ENCODE measurements around the gene LY6G6F.
A peak's percentile ranks its signal among the peaks of the same experiment; 100 is the strongest.

LY6G6F gene

DNA sequence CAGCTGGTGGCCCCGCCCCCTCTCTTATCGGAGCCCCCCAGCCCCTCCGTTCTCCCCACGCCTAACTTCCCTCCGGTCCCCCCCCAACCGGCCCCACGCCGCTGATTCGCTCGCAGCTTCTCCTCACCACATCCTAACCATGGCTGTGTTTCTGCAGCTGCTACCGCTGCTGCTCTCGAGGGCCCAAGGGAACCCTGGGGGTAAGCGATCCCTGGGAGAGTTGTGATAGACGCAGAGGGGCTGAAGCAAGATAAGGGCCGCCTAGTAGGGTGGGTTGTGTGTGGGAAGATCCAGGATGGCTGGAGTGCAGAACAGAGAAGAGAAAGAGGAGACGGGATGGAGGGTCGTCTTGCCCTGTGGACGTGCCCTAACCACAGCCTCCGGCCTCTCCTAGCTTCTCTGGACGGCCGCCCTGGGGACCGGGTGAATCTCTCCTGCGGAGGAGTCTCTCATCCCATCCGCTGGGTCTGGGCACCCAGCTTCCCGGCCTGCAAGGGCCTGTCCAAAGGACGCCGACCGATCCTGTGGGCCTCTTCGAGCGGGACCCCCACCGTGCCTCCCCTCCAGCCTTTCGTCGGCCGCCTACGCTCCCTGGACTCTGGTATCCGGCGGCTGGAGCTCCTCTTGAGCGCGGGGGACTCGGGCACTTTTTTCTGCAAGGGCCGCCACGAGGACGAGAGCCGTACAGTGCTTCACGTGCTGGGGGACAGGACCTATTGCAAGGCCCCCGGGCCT lies 16.7 kb downstream of the LY6G6F start, which contains the start of gene MPIG6B:
Gene MPIG6B, plus strand, starts transcription at position 129 of the 735 bp plus-strand sequence. Its CDS starts 11 bp downstream, at position 140.
- Histone ChIP-seq H3K27ac (ENCODE audit: low read depth in 2 of 2, low read length in 2 of 2) (no peak within 1 kb of the TSS), H3K9me3 (ENCODE audit: control insufficient read depth in 2 of 2, low read length in 2 of 2) (no peaks in the 10 kb centered on the region), H3K36me3 (ENCODE audit: control insufficient read depth in 2 of 2, insufficient read depth in 2 of 2, low read length in 2 of 2) (peaks cover 12 to 16% of the 10 kb centered on the region in 2 donors), H3K4me1 (ENCODE audit: control insufficient read depth in 2 of 2, insufficient read depth in 2 of 2, low read length in 2 of 2) (peaks cover 28 to 45% of the 10 kb centered on the region in 2 donors), H3K27me3 (ENCODE audit: control insufficient read depth in 2 of 2, insufficient read depth in 2 of 2, low read length in 2 of 2) (no peaks in the 10 kb centered on the region), H3K9ac (ENCODE audit: low read depth in 1 of 2, low read length in 2 of 2) (no peak within 1 kb of the TSS), H3K4me3 (ENCODE audit: low read length in 2 of 2) (no peak within 1 kb of the TSS)

DNA sequence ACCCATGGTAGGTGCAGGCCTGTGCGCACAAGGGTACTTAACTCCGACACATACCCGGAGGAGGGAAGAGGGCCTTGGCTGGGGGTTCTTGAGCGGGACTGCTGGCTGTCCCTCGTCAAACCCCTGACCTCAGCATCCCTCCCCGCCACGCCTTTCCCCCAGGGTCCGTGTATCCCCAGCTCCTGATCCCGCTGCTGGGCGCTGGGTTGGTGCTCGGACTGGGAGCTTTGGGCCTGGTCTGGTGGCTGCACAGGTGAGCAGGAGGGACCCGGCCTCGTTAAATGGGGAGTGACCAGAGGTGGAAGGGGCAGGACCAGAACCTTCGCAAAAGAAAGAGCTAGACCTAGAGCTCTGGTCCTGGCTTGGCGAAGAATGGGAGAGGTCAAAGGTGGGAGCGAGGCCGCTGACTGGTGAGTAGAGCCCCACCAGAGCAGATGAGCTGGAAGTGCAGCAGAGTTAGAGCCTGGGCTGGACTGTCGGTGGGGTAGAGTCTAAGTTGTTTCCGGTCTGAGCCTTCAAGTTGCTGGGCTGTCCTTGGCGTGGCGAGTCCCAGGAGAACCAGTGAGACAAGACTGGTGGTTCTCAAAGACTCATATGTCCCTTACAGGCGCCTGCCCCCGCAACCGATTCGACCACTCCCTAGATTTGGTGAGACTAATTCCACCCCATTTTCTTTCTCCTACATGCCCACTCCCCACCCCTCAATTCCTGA lies 17.5 kb downstream of the LY6G6F start:
- H3K27me3 ChIP-seq (ENCODE audit: control insufficient read depth in 2 of 2, insufficient read depth in 2 of 2, low read length in 2 of 2): no peaks in the 10 kb centered on the region
- H3K36me3 ChIP-seq (ENCODE audit: control insufficient read depth in 2 of 2, insufficient read depth in 2 of 2, low read length in 2 of 2): peaks cover 12 to 16% of the 10 kb centered on the region in 2 donors
- H3K27ac ChIP-seq (ENCODE audit: low read depth in 2 of 2, low read length in 2 of 2): no peak overlapping the region
- no peaks in the 10 kb centered on the region for H3K9me3 ChIP-seq (ENCODE audit: control insufficient read depth in 2 of 2, low read length in 2 of 2)
- no peak overlapping the region for H3K4me3 ChIP-seq (ENCODE audit: low read length in 2 of 2)
- no peak overlapping the region for H3K9ac ChIP-seq (ENCODE audit: low read depth in 1 of 2, low read length in 2 of 2)
- H3K4me1 ChIP-seq (ENCODE audit: control insufficient read depth in 2 of 2, insufficient read depth in 2 of 2, low read length in 2 of 2): peaks cover 28 to 45% of the 10 kb centered on the region in 2 donors

DNA sequence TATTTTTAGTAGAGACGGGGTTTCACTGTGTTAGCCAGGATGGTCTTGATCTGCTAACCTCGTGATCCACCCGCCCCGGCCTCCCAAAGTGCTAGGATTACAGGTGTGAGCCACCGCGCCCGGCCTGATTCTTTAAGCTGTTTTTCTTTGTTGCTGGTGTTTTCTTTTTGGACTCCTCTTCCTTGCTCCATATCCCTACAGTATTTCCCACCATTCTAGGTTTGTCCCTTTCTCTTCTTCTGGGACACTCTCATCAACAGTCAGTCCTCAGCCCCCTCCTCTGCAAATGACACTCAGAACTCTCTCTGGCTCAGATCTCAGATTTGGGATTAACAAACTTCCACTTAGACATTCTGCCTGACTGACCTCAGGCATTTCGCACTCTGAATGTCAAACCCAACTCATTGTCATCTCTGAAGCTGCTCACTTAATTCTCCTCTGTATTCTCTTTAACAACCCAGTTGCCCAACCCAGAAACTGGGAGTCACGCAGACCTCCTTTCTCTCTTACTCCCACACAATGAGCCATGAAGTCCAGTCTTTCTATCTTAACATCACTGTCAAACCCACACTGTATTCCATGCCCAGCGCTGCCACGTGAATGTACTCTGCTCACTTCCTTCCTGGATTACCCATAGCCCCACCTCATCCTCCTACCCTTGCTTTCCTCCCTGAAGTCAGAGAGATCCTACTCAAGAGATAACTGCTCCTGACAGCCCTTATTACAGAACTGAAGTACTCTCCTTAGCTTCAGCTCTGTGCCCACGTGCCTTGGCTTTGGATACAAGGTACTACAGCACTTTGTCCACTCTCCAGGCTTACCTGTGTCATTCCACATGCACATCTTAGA lies 19.1 kb downstream of the LY6G6F start:
- Histone ChIP-seq H3K27me3 (ENCODE audit: control insufficient read depth in 2 of 2, insufficient read depth in 2 of 2, low read length in 2 of 2) (no peaks in the 10 kb centered on the region), H3K9ac (ENCODE audit: low read depth in 1 of 2, low read length in 2 of 2) (no peak overlapping the region), H3K4me1 (ENCODE audit: control insufficient read depth in 2 of 2, insufficient read depth in 2 of 2, low read length in 2 of 2) (peaks cover 33 to 44% of the 10 kb centered on the region in 2 donors), H3K36me3 (ENCODE audit: control insufficient read depth in 2 of 2, insufficient read depth in 2 of 2, low read length in 2 of 2) (peaks cover 15 to 18% of the 10 kb centered on the region in 2 donors), H3K4me3 (ENCODE audit: low read length in 2 of 2) (no peak overlapping the region), H3K9me3 (ENCODE audit: control insufficient read depth in 2 of 2, low read length in 2 of 2) (no peaks in the 10 kb centered on the region), H3K27ac (ENCODE audit: low read depth in 2 of 2, low read length in 2 of 2) (peak overlapping the region; percentile 98)

DNA sequence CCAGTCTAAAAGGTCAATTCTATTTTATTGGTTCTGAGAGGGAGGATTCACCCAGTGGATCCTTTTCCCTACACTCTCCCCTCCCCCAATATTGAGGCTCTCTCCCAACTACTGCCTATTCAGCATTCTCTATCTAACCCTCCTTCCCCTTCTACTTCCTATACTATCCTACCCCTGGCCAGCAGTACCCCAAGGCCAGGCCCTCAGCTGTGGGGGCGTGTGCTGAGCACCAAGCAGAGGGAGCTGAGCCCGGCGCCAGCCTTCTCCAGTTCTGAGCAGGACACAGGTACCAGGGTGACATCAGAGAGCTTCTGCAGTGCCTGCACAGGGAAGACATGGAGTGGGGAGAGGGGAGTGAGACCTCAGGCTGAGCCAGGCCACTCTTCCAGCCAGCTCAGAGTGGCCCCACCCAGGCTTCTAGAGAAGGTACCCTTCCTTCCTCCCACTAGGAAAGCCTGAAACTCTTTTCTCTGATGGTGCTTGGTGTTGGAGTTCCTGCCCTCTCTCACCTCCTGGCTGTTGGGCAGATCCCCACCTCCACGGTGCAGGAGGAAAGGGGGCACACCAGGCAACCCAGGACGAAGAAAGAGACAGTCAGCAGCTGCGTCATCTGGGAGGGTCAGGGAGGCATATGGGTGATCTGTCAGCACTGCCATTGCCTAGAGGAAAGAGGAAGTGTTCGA lies 20.5 kb downstream of the LY6G6F start:
- Histone ChIP-seq H3K4me3 (ENCODE audit: low read length in 2 of 2) (peak overlapping the region; percentile 17 to 37), H3K4me1 (ENCODE audit: control insufficient read depth in 2 of 2, insufficient read depth in 2 of 2, low read length in 2 of 2) (peaks cover 31 to 42% of the 10 kb centered on the region in 2 donors), H3K36me3 (ENCODE audit: control insufficient read depth in 2 of 2, insufficient read depth in 2 of 2, low read length in 2 of 2) (peaks cover 27% of the 10 kb centered on the region in 2 donors), H3K9ac (ENCODE audit: low read depth in 1 of 2, low read length in 2 of 2) (peak overlapping the region in 1 of 2 donors; percentile 13), H3K9me3 (ENCODE audit: control insufficient read depth in 2 of 2, low read length in 2 of 2) (no peaks in the 10 kb centered on the region), H3K27ac (ENCODE audit: low read depth in 2 of 2, low read length in 2 of 2) (peak overlapping the region; percentile 98), H3K27me3 (ENCODE audit: control insufficient read depth in 2 of 2, insufficient read depth in 2 of 2, low read length in 2 of 2) (no peaks in the 10 kb centered on the region)

DNA sequence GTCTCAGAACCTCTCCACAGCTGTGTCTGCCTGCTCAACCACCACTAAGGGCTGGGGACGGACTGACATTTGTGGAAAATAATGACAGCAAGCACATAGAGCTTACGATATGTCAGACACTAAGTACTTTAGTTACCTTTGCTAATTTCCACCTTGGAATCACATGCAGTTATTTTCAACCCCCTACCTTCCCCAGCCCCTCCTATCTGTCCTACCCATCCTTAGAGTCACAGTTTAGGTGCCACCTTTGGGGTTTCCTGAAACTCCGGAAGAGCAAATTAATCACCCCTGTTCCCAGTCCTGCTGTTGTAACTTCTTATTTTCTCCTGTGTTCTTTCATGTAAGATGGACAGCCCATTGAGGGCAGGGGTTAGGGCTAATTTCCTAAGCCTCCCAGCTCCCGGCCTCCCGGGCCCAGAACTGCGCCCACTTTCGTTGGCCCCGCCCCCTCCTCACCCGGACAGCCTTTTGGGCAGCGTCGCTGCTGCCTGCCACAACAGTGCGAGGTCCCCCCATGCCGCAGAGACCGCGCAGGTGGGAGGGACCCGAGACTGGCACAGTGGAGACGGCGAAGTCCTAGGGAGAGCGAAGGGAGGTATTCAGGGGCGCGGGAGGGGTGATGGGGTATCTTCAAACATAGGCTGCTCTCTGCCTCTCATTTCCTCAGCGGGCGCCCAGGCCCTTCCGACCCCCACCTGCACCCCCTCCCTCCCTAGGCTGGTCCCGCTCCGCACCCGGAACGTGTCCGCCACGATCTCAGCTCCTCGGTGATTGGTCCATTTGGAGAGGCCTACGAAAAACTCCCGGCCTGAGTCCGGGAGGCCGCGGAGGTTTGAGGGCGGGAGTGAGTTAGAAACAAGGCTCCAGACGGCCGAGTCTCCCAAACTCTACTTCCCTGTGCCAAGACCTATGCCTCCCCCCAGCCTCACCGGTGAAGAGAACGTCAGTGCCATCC lies 21.3 kb downstream of the LY6G6F start:
- Histone ChIP-seq H3K9me3 (ENCODE audit: control insufficient read depth in 2 of 2, low read length in 2 of 2) (no peaks in the 10 kb centered on the region), H3K4me1 (ENCODE audit: control insufficient read depth in 2 of 2, insufficient read depth in 2 of 2, low read length in 2 of 2) (peaks cover 31 to 40% of the 10 kb centered on the region in 2 donors), H3K27ac (ENCODE audit: low read depth in 2 of 2, low read length in 2 of 2) (peak overlapping the region; percentile 98), H3K4me3 (ENCODE audit: low read length in 2 of 2) (peak overlapping the region; percentile 84 to 93), H3K27me3 (ENCODE audit: control insufficient read depth in 2 of 2, insufficient read depth in 2 of 2, low read length in 2 of 2) (no peaks in the 10 kb centered on the region), H3K36me3 (ENCODE audit: control insufficient read depth in 2 of 2, insufficient read depth in 2 of 2, low read length in 2 of 2) (peaks cover 31 to 32% of the 10 kb centered on the region in 2 donors), H3K9ac (ENCODE audit: low read depth in 1 of 2, low read length in 2 of 2) (peak overlapping the region; percentile 78 to 84)

DNA sequence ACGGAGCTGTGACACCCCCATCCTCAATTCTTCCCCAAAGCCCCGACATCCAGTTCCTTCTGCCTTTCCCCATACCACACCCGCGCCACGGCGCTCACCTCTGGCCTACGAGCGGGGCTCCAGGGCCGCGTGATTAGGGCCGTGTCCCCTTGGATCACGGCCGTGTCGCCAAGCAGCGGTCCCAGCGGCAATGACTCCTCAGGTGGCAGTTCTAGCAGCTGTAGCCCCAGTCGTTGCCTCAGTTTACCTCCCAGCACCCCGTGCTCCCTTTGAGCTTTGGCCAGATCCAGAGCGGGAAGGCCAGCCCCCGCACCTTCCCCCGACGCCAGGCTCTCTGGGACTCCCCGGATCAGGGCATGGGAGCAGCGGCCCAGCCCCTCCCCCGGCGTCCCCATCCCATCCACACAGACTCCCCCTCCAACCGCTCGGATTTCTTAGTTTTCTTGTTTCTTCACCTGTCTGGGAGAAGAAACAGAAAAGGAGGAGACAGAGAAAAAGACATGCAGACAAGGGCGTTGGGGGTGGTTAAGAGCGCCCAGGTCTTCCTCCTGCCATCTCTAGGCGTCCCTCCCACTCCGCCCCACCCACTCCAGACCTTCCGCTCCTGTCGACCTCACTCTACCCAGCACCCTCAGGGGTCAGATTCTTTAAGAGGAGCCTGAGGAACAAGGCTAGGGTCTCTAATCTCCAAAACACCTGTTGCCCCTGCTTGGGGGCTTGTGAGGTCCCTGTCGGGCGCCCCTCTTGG lies 22.3 kb downstream of the LY6G6F start, which contains the start of gene DDAH2:
Gene DDAH2, minus strand, starts transcription at position 533 of the 748 bp plus-strand sequence. Its CDS starts 138 bp downstream, at position 395.
- Histone ChIP-seq H3K4me1 (ENCODE audit: control insufficient read depth in 2 of 2, insufficient read depth in 2 of 2, low read length in 2 of 2) (peaks cover 37 to 44% of the 10 kb centered on the region in 2 donors), H3K4me3 (ENCODE audit: low read length in 2 of 2) (peak within 1 kb of the TSS; percentile 84 to 93), H3K9ac (ENCODE audit: low read depth in 1 of 2, low read length in 2 of 2) (peak within 1 kb of the TSS; percentile 78 to 84), H3K36me3 (ENCODE audit: control insufficient read depth in 2 of 2, insufficient read depth in 2 of 2, low read length in 2 of 2) (peaks cover 41 to 42% of the 10 kb centered on the region in 2 donors), H3K27ac (ENCODE audit: low read depth in 2 of 2, low read length in 2 of 2) (peak within 1 kb of the TSS; percentile 98), H3K9me3 (ENCODE audit: control insufficient read depth in 2 of 2, low read length in 2 of 2) (no peaks in the 10 kb centered on the region), H3K27me3 (ENCODE audit: control insufficient read depth in 2 of 2, insufficient read depth in 2 of 2, low read length in 2 of 2) (no peaks in the 10 kb centered on the region)

DNA sequence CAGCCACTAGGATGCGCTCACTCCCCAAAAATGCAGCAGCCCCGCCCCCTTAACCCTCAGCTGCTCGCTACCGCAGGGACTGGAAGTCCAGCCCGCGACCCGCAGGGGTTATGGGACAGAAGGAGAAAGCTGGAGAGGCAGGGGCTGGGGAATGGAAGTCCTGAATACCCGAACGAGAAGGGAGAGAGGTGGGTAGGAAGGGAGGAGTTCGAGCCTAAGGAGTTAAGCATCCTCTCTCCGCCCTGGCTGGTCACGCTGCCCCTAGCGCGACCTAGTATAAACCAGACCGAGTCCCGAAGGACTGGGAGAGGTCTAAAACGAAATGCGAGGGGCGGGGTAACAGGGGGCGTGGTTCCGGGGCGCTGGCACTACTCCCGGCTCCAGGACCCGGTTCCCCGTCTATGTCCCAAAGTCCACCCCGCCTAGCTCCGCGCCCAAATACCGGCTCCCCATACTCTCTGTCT lies 22.9 kb downstream of the LY6G6F start:
- Histone ChIP-seq H3K9me3 (ENCODE audit: control insufficient read depth in 2 of 2, low read length in 2 of 2) (no peaks in the 10 kb centered on the region), H3K36me3 (ENCODE audit: control insufficient read depth in 2 of 2, insufficient read depth in 2 of 2, low read length in 2 of 2) (peaks cover 45 to 46% of the 10 kb centered on the region in 2 donors), H3K4me3 (ENCODE audit: low read length in 2 of 2) (peak overlapping the region; percentile 84 to 93), H3K4me1 (ENCODE audit: control insufficient read depth in 2 of 2, insufficient read depth in 2 of 2, low read length in 2 of 2) (peaks cover 43 to 50% of the 10 kb centered on the region in 2 donors), H3K27me3 (ENCODE audit: control insufficient read depth in 2 of 2, insufficient read depth in 2 of 2, low read length in 2 of 2) (no peaks in the 10 kb centered on the region), H3K9ac (ENCODE audit: low read depth in 1 of 2, low read length in 2 of 2) (peak overlapping the region; percentile 78 to 84), H3K27ac (ENCODE audit: low read depth in 2 of 2, low read length in 2 of 2) (peak overlapping the region; percentile 98)

DNA sequence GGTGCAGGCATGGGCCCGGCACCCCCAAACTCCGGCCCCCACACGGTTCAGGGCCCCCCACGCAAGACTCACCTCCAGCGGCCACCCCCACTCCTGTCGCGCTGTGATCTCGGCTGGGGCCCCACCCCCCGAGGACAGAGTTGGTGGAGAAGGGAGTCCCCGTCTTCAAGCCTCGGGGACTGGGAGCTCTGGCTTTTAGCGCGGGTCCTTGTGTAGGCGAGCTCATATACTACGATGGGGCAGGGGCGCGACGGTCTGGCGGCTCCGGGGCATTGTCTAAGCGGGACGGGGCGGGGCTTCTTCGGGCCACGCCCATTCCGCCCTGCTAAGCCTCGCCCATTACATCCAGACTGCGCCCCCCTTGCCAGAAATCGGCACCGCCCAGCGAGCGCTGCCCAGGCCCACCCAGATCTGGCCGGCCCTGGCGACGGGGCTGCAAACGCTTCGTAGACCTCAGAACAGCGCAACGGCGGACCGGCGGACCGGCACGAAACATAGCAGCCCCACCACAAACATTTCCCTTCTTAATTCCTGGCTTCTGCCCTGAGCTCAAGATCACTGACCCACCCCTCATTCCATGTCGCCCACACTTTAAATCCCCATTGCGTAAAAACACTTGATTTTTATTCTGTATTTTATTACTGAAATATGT lies 23.4 kb downstream of the LY6G6F start:
- H3K4me1 ChIP-seq (ENCODE audit: control insufficient read depth in 2 of 2, insufficient read depth in 2 of 2, low read length in 2 of 2): peaks cover 45 to 52% of the 10 kb centered on the region in 2 donors
- H3K36me3 ChIP-seq (ENCODE audit: control insufficient read depth in 2 of 2, insufficient read depth in 2 of 2, low read length in 2 of 2): peaks cover 45 to 46% of the 10 kb centered on the region in 2 donors
- H3K27me3 ChIP-seq (ENCODE audit: control insufficient read depth in 2 of 2, insufficient read depth in 2 of 2, low read length in 2 of 2): no peaks in the 10 kb centered on the region
- peak overlapping the region; percentile 84 to 93 for H3K4me3 ChIP-seq (ENCODE audit: low read length in 2 of 2)
- H3K27ac ChIP-seq (ENCODE audit: low read depth in 2 of 2, low read length in 2 of 2): peak overlapping the region; percentile 98
- H3K9ac ChIP-seq (ENCODE audit: low read depth in 1 of 2, low read length in 2 of 2): peak overlapping the region; percentile 78 to 84
- H3K9me3 ChIP-seq (ENCODE audit: control insufficient read depth in 2 of 2, low read length in 2 of 2): no peaks in the 10 kb centered on the region

Measured in mucosa of rectum (tissue), 2 donors.